ENCODE results near the gene MYO10.

Gene MYO10

GRCh38 chr5:16975950-16976624 lies 40.0 kb upstream of the MYO10 start:
- no peak overlapping the region for H3K27ac ChIP-seq (ENCODE audit: low read length)

GRCh38 chr5:16974981-16975380 lies 38.9 kb upstream of the MYO10 start:
- Histone ChIP-seq H3K79me2 (ENCODE audit: low read length) (no peaks in the 10 kb centered on the region), H3K9me3 (ENCODE audit: insufficient read depth, low read length) (no peaks in the 10 kb centered on the region), H3K27ac (ENCODE audit: low read length) (no peak overlapping the region), H3K27me3 (ENCODE audit: low read depth, low read length) (peaks cover 9% of the 10 kb centered on the region; the same call in 1 of the 2 replicates), H3K9ac (ENCODE audit: low read length) (no peak overlapping the region), H4K20me1 (ENCODE audit: insufficient read depth, low read length) (no peaks in the 10 kb centered on the region), H3K4me2 (ENCODE audit: low read length) (no peak overlapping the region), H3K4me3 (ENCODE audit: low read length) (no peak overlapping the region), H3K36me3 (replicated peaks; ENCODE audit: low read depth, low read length) (no peaks in the 10 kb centered on the region), H3K4me1 (ENCODE audit: low read length) (peaks cover 8% of the 10 kb centered on the region), H2AFZ (ENCODE audit: low read depth, low read length) (no peak overlapping the region)
- TF ChIP-seq CTCF (IDR thresholded peaks at IDR 0.05; ENCODE audit: low read depth, low read length) (no peak), EZH2phosphoT487 (IDR thresholded peaks at IDR 0.05; ENCODE audit: low read depth) (no peak)

More at GRCh38 chr5:16975950-16976624, 40.0 kb upstream of the MYO10 start:
- no peak for TF ChIP-seq CTCF (IDR thresholded peaks at IDR 0.05; ENCODE audit: low read depth, low read length)
- no peak for TF ChIP-seq EZH2phosphoT487 (IDR thresholded peaks at IDR 0.05; ENCODE audit: low read depth)
- Histone ChIP-seq H3K36me3 (replicated peaks; ENCODE audit: low read depth, low read length) (no peaks in the 10 kb centered on the region), H3K4me3 (ENCODE audit: low read length) (no peak overlapping the region), H2AFZ (ENCODE audit: low read depth, low read length) (no peak overlapping the region), H3K4me2 (ENCODE audit: low read length) (no peak overlapping the region), H3K4me1 (ENCODE audit: low read length) (peaks cover 8% of the 10 kb centered on the region), H3K9ac (ENCODE audit: low read length) (no peak overlapping the region), H3K9me3 (ENCODE audit: insufficient read depth, low read length) (no peaks in the 10 kb centered on the region), H4K20me1 (ENCODE audit: insufficient read depth, low read length) (no peaks in the 10 kb centered on the region), H3K27me3 (ENCODE audit: low read depth, low read length) (peaks cover 9% of the 10 kb centered on the region; the same call in 1 of the 2 replicates), H3K79me2 (ENCODE audit: low read length) (no peaks in the 10 kb centered on the region)

GRCh38 chr5:16970826-16971225 lies 34.7 kb upstream of the MYO10 start:
- no peak overlapping the region for H2AFZ ChIP-seq (ENCODE audit: low read depth, low read length)
- no peaks in the 10 kb centered on the region for H3K9me3 ChIP-seq (ENCODE audit: insufficient read depth, low read length)
- no peaks in the 10 kb centered on the region for H3K4me1 ChIP-seq (ENCODE audit: low read length)
- H3K79me2 ChIP-seq (ENCODE audit: low read length): no peaks in the 10 kb centered on the region
- no peak overlapping the region for H3K9ac ChIP-seq (ENCODE audit: low read length)
- H4K20me1 ChIP-seq (ENCODE audit: insufficient read depth, low read length): no peaks in the 10 kb centered on the region
- H3K4me2 ChIP-seq (ENCODE audit: low read length): no peak overlapping the region
- H3K27me3 ChIP-seq (ENCODE audit: low read depth, low read length): peaks cover 8% of the 10 kb centered on the region; the same call in 1 of the 2 replicates
- TF ChIP-seq EZH2phosphoT487 (IDR thresholded peaks at IDR 0.05; ENCODE audit: low read depth) (no peak), CTCF (IDR thresholded peaks at IDR 0.05; ENCODE audit: low read depth, low read length) (no peak)
- no peak overlapping the region for H3K4me3 ChIP-seq (ENCODE audit: low read length)
- no peaks in the 10 kb centered on the region for H3K36me3 ChIP-seq (replicated peaks; ENCODE audit: low read depth, low read length)
- H3K27ac ChIP-seq (ENCODE audit: low read length): no peak overlapping the region

GRCh38 chr5:16970260-16970659 lies 34.2 kb upstream of the MYO10 start:
- no peak overlapping the region for H2AFZ ChIP-seq (ENCODE audit: low read depth, low read length)
- TF ChIP-seq EZH2phosphoT487 (IDR thresholded peaks at IDR 0.05; ENCODE audit: low read depth): no peak

More at GRCh38 chr5:16970260-16970659, 34.2 kb upstream of the MYO10 start:
- no peaks in the 10 kb centered on the region for H3K79me2 ChIP-seq (ENCODE audit: low read length)
- no peak overlapping the region for H3K27ac ChIP-seq (ENCODE audit: low read length)
- H3K4me1 ChIP-seq (ENCODE audit: low read length): no peaks in the 10 kb centered on the region
- no peaks in the 10 kb centered on the region for H4K20me1 ChIP-seq (ENCODE audit: insufficient read depth, low read length)
- 0 out of 2 replicates have a peak, but pooled peaks cover 2% of the 10 kb centered on the region for H3K27me3 ChIP-seq (ENCODE audit: low read depth, low read length)
- H3K4me3 ChIP-seq (ENCODE audit: low read length): no peak overlapping the region
- no peaks in the 10 kb centered on the region for H3K36me3 ChIP-seq (replicated peaks; ENCODE audit: low read depth, low read length)
- H3K9ac ChIP-seq (ENCODE audit: low read length): no peak overlapping the region
- no peaks in the 10 kb centered on the region for H3K9me3 ChIP-seq (ENCODE audit: insufficient read depth, low read length)
- no peak overlapping the region for H3K4me2 ChIP-seq (ENCODE audit: low read length)

Measured in OCI-LY3 (cell line).